Activated CD8-positive, alpha-beta T cell treated with anti-CD3 and anti-CD28 coated beads for 36 hours (primary cell): ENCODE measurements around the gene ECE1. TPM values are rescaled to one million over a fixed set of nuclear protein-coding genes. Genes with fewer than 3 reads are reported as not detected.

Experiments
- ATAC-seq: fragments of 200-7000 bp; cut with Tn5 transposase; one replicate; pipeline ENCODE4 v1.10.0; 2021; ENCODE audit warnings: mild to moderate bottlenecking, moderate library complexity
- CTCF ChIA-PET: fragments of 350-600 bp; sonication (Branson Sonifier 250); formaldehyde crosslinking; loops from one replicate; lab custom pipeline; 2021; ENCODE audit warnings: antibody characterized with exemption; lab: Charles Lee
- POLR2A ChIA-PET: fragments of 350-600 bp; sonication (Branson Sonifier 250); formaldehyde crosslinking; loops from one replicate; lab custom pipeline; 2021; ENCODE audit warnings: antibody characterized with exemption; lab: Charles Lee
- DNase-seq: peaks from one replicate; pipeline ENCODE4 v3.0.0-alpha.2; 2020
- H3K27ac Mint-ChIP-seq: one replicate; pipeline ENCODE4 v1.8.0; 2021; ENCODE audit warnings: mild to moderate bottlenecking, mixed read lengths
- H3K27me3 Mint-ChIP-seq: one replicate; pipeline ENCODE4 v1.8.0; 2021; ENCODE audit warnings: mixed read lengths
- H3K36me3 Mint-ChIP-seq: one replicate; pipeline ENCODE4 v1.8.0; 2021; ENCODE audit warnings: low read depth, mixed read lengths
- H3K4me1 Mint-ChIP-seq: one replicate; pipeline ENCODE4 v1.8.0; 2021; ENCODE audit warnings: low read depth, mixed read lengths
- H3K4me3 Mint-ChIP-seq: one replicate; pipeline ENCODE4 v1.8.0; 2021; ENCODE audit warnings: mild to moderate bottlenecking, moderate library complexity, mixed read lengths
- H3K9me3 Mint-ChIP-seq: one replicate; pipeline ENCODE4 v1.8.0; 2021; ENCODE audit warnings: mixed read lengths
- CTCF ChIP-seq: fragments of 200-600 bp; IDR thresholded peaks from one replicate; pipeline ENCODE4 v1.8.0; 2022; ENCODE audit warnings: antibody characterized with exemption, mild to moderate bottlenecking
- intact Hi-C: fragments of 100-400 bp; cut with micrococcal nuclease; formaldehyde crosslinking; loops from one replicate; pipeline ENCODE4 v1.10.0; 2022
- total RNA-seq, 2 experiments: library from RNA; stranded (reverse); gene quantifications; one replicate each; pipeline ENCODE4 v1.2.3, GENCODE V29; 2021

Gene ECE1
- total RNA-seq, 2 experiments from 2014 or later: 118 to 127 TPM

GRCh38 chr1:21319447-21320407 is 29.5 kb upstream of the ECE1 start:
- H3K36me3 Mint-ChIP-seq: peaks cover 49% of the 10 kb centered on the region
- POLR2A ChIA-PET: interaction anchor here (0.6 to 1.5 kb wide), 5 partner anchors 10 to 146 kb away, joined by 3 to 4 read pairs (median 3); no protein-coding TSS in a partner anchor
- H3K27me3 Mint-ChIP-seq: no peaks in the 10 kb centered on the region
- CTCF ChIA-PET: interaction anchor here (0.8 to 1.7 kb wide), 6 partner anchors 14 to 50 kb away, joined by 3 to 6 read pairs (median 4); no protein-coding TSS in a partner anchor
- intact Hi-C loops: no loop called here
- DNase-seq (no peak), ATAC-seq (no peak)
- no peaks in the 10 kb centered on the region for H3K9me3 Mint-ChIP-seq
- H3K27ac Mint-ChIP-seq: no peak overlapping the region
- no peak for TF ChIP-seq CTCF
- H3K4me3 Mint-ChIP-seq: no peak overlapping the region
- peaks cover 46% of the 10 kb centered on the region for H3K4me1 Mint-ChIP-seq

GRCh38 chr1:21318714-21319159 is 28.5 kb upstream of the ECE1 start:
- CTCF ChIA-PET: interaction anchor here (0.8 to 0.9 kb wide), 3 partner anchors 15 to 48 kb away, joined by 3 to 4 read pairs (median 3); no protein-coding TSS in a partner anchor

GRCh38 chr1:21318057-21318713 is 27.9 kb upstream of the ECE1 start:
- intact Hi-C loops: no loop called here
- H3K27me3 Mint-ChIP-seq: no peaks in the 10 kb centered on the region
- no peaks in the 10 kb centered on the region for H3K9me3 Mint-ChIP-seq
- no peak for ATAC-seq
- no peak for TF ChIP-seq CTCF
- ChIA-PET POLR2A (interaction anchor here (1.2 to 1.7 kb wide), 2 partner anchors 18 to 50 kb away, joined by 4 read pairs; no protein-coding TSS in a partner anchor), CTCF (interaction anchor here (0.8 to 1.2 kb wide), 4 partner anchors 16 to 48 kb away, joined by 3 to 4 read pairs (median 3); no protein-coding TSS in a partner anchor)
- peaks cover 41% of the 10 kb centered on the region for H3K4me1 Mint-ChIP-seq
- no peak for DNase-seq
- H3K4me3 Mint-ChIP-seq: no peak overlapping the region
- H3K27ac Mint-ChIP-seq: no peak overlapping the region
- peaks cover 45% of the 10 kb centered on the region for H3K36me3 Mint-ChIP-seq

More at GRCh38 chr1:21318714-21319159, 28.5 kb upstream of the ECE1 start:
- no peak for TF ChIP-seq CTCF
- Mint-ChIP-seq H3K4me1 (peaks cover 41% of the 10 kb centered on the region), H3K27ac (no peak overlapping the region), H3K36me3 (peaks cover 47% of the 10 kb centered on the region), H3K4me3 (no peak overlapping the region), H3K9me3 (no peaks in the 10 kb centered on the region), H3K27me3 (no peaks in the 10 kb centered on the region)
- ATAC-seq: no peak
- POLR2A ChIA-PET: interaction anchor here (0.9 kb wide), 1 partner anchor 47 kb away, joined by 3 read pairs; no protein-coding TSS in a partner anchor
- intact Hi-C loops: no loop called here
- DNase-seq: no peak

- POLR2A ChIA-PET: interaction anchor here (1.2 to 1.7 kb wide), 3 partner anchors 10 to 51 kb away, joined by 3 to 4 read pairs (median 4); no protein-coding TSS in a partner anchor
- intact Hi-C loops: no loop called here
- H3K27ac Mint-ChIP-seq: no peak overlapping the region
- CTCF ChIA-PET: interaction anchor here (1.2 to 1.5 kb wide), 2 partner anchors 16 to 47 kb away, joined by 3 read pairs; no protein-coding TSS in a partner anchor
- ATAC-seq (no peak), DNase-seq (no peak)
- no peak for TF ChIP-seq CTCF
- H3K36me3 Mint-ChIP-seq: peaks cover 42% of the 10 kb centered on the region
- H3K4me3 Mint-ChIP-seq: no peak overlapping the region
- H3K27me3 Mint-ChIP-seq: no peaks in the 10 kb centered on the region
- peaks cover 40% of the 10 kb centered on the region for H3K4me1 Mint-ChIP-seq
- no peaks in the 10 kb centered on the region for H3K9me3 Mint-ChIP-seq
Observed at GRCh38 chr1:21317690-21318043, 27.4 kb upstream of the ECE1 start.
